PC-9 (cell line): ENCODE data around the gene GNGT1. TPM values are rescaled to one million over a fixed set of nuclear protein-coding genes. Genes with fewer than 3 reads are reported as not detected.

Source experiments
- BruUV-seq: library from RNA; stranded (reverse); fragments of 400-500 nt; replicated peaks from 2 replicates; lab custom pipeline; 2021; lab: Mats Ljungman, UMichigan
- CTCF ChIA-PET: fragments of 300-600 bp; sonication (Branson Sonifier 250); formaldehyde crosslinking; loops from one replicate; lab custom pipeline; 2022; ENCODE audit warnings: antibody characterized with exemption; lab: Charles Lee
- POLR2A ChIA-PET: fragments of 300-600 bp; sonication (Branson Sonifier 250); formaldehyde crosslinking; loops from one replicate; lab custom pipeline; 2022; ENCODE audit warnings: antibody characterized with exemption; ENCODE audit not compliant: unreplicated experiment; lab: Charles Lee
- DNase-seq, 2 experiments: peaks; one replicate each; pipeline versions ENCODE4 v3.0.0 to v3.0.0-alpha.2; 2015 to 2022; ENCODE audit warnings: mixed read lengths in 1 of 2
- H2AFZ ChIP-seq: fragments of 200-600 bp; sonication (generic); 2 replicates; pipeline ENCODE4 v1.8.1; 2017; ENCODE audit warnings: antibody characterized with exemption
- H3F3A ChIP-seq: fragments of 200-600 bp; sonication (generic); 2 replicates; pipeline ENCODE4 v1.8.1; 2017; ENCODE audit warnings: antibody characterized with exemption, mild to moderate bottlenecking, low read depth; ENCODE audit not compliant: insufficient read depth
- H3K27ac ChIP-seq: fragments of 200-600 bp; sonication (generic); 2 replicates; pipeline ENCODE4 v1.6.1; 2016; ENCODE audit warnings: mixed run types
- H3K27me3 ChIP-seq: fragments of 200-600 bp; sonication (generic); 2 replicates; pipeline ENCODE4 v1.6.1; 2016; ENCODE audit warnings: low read depth, mixed run types; ENCODE audit not compliant: insufficient read depth
- H3K36me3 ChIP-seq: fragments of 200-600 bp; sonication (generic); 2 replicates; pipeline ENCODE4 v1.6.1; 2016; ENCODE audit warnings: low read depth, mixed run types
- H3K4me1 ChIP-seq: fragments of 200-600 bp; sonication (generic); replicated peaks from 2 replicates; pipeline ENCODE4 v1.6.1; 2016; ENCODE audit warnings: mixed run types; ENCODE audit not compliant: insufficient read depth
- H3K4me2 ChIP-seq: fragments of 200-600 bp; sonication (generic); 2 replicates; pipeline ENCODE4 v1.6.1; 2017; ENCODE audit warnings: mixed run types
- H3K4me3 ChIP-seq: fragments of 200-600 bp; sonication (generic); 2 replicates; pipeline ENCODE4 v1.6.1; 2016; ENCODE audit warnings: mixed run types
- H3K79me2 ChIP-seq: fragments of 200-600 bp; sonication (generic); 2 replicates; pipeline ENCODE4 v1.6.1; 2017; ENCODE audit warnings: low read depth, mixed run types
- H3K9me2 ChIP-seq: fragments of 200-600 bp; sonication (generic); 2 replicates; pipeline ENCODE4 v1.8.1; 2017; ENCODE audit warnings: mild to moderate bottlenecking; ENCODE audit not compliant: insufficient read depth
- H3K9me3 ChIP-seq: fragments of 200-600 bp; sonication (generic); 2 replicates; pipeline ENCODE4 v1.8.1; 2016; ENCODE audit warnings: low read depth; ENCODE audit not compliant: insufficient read depth
- H4K20me1 ChIP-seq: fragments of 200-600 bp; sonication (generic); 2 replicates; pipeline ENCODE4 v1.8.1; 2017; ENCODE audit not compliant: insufficient read depth
- CTCF ChIP-seq: fragments of 200-600 bp; sonication (generic); conservative IDR thresholded peaks from 2 replicates; pipeline ENCODE4 v1.6.1; 2017; ENCODE audit warnings: mixed run types, antibody characterized with exemption, mild to moderate bottlenecking, moderate library complexity
- EZH2 ChIP-seq: fragments of 200-600 bp; sonication (generic); IDR thresholded peaks from 2 replicates; pipeline ENCODE4 v1.8.0; 2017; ENCODE audit warnings: antibody characterized with exemption, low read depth
- intact Hi-C: fragments of 100-400 bp; cut with micrococcal nuclease; formaldehyde crosslinking; loops from one replicate; pipeline ENCODE4 v1.10.0; 2022; ENCODE audit not compliant: unreplicated experiment
- total RNA-seq: library from RNA; stranded (reverse); gene quantifications from 2 replicates; pipeline ENCODE4 v1.2.3, GENCODE V29; 2021

The GNGT1 gene
- total RNA-seq, 1 experiment from 2014 or later, result not detected

- no peak overlapping the region for H3K4me2 ChIP-seq
- no peak overlapping the region for H3K27ac ChIP-seq
- ChIA-PET POLR2A (no interaction called here), CTCF (no interaction called here)
- H3K4me1 ChIP-seq, result no peaks in the 10 kb centered on the region
- H3K4me3 ChIP-seq, result no peak overlapping the region
- no peaks in the 10 kb centered on the region for H3K9me2 ChIP-seq
- H3K79me2 ChIP-seq, result no peaks in the 10 kb centered on the region
- no peaks in the 10 kb centered on the region for H3K9me3 ChIP-seq
- H2AFZ ChIP-seq, result no peak overlapping the region
- H4K20me1 ChIP-seq, result no peaks in the 10 kb centered on the region
- intact Hi-C loops, result no loop called here
- no peak for TF ChIP-seq EZH2
- TF ChIP-seq CTCF, result no peak
- H3K27me3 ChIP-seq, result no peaks in the 10 kb centered on the region
- DNase-seq, result no peak
- no peaks in the 10 kb centered on the region for H3K36me3 ChIP-seq
- no peaks in the 10 kb centered on the region for H3F3A ChIP-seq
- BruUV-seq, result no TSS peak
Observed at GRCh38 chr7:93945083-93945482, 38.7 kb downstream of the GNGT1 start.

DNA sequence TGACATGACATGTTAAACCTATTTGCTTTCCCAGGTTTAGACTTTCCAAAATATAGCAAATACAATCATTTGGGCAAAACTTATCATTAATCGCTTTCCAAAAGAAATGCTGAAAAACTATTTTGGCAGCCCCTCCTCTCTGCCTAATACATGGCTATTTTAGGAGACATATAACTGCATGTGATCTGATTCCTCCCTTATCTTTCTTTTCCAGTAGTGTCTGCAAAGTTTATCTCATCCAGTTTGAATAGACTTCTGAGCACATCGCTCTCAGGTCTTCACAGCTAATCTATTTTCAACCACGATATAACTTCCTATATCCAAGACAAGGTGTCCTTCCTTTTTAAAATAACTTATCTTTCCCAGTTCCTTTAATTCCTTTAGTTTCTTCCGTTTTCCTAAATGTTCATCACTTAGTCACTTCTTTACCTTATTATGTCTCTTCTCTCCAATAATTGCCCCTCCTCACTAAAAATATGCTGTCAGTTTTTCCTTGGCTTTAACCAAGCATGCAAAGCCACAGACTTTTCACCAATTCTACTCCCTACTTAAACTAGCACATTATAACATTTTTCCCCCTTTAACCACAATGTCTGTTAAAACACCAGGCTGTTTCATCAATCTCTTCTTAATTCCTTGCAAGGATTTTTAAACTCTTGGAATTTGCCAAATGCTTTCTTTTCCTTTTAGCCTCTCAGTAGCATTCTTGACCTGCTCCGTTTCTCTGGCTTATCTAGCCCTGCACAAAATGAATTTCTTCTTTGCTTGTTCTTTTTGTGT lies 39.6 kb downstream of the GNGT1 start:
- Histone ChIP-seq H3K4me2 (no peak overlapping the region), H3F3A (no peaks in the 10 kb centered on the region), H3K9me2 (no peaks in the 10 kb centered on the region), H3K79me2 (no peaks in the 10 kb centered on the region), H3K9me3 (no peaks in the 10 kb centered on the region), H3K4me1 (no peaks in the 10 kb centered on the region), H3K36me3 (no peaks in the 10 kb centered on the region), H3K4me3 (no peak overlapping the region), H2AFZ (no peak overlapping the region), H3K27ac (no peak overlapping the region), H3K27me3 (no peaks in the 10 kb centered on the region), H4K20me1 (no peaks in the 10 kb centered on the region)
- intact Hi-C loops, result no loop called here
- DNase-seq, result no peak
- ChIA-PET POLR2A (no interaction called here), CTCF (interaction anchor here (0.6 kb wide), 1 partner anchor 54 kb away, joined by 4 read pairs; no protein-coding TSS in a partner anchor)
- no TSS peak for BruUV-seq
- TF ChIP-seq EZH2 (no peak), CTCF (no peak)

GRCh38 chr7:93948106-93948505 lies 41.7 kb downstream of the GNGT1 start:
- no peaks in the 10 kb centered on the region for H3K79me2 ChIP-seq
- BruUV-seq, result no TSS peak
- DNase-seq, result no peak
- CTCF ChIA-PET, result no interaction called here
- TF ChIP-seq CTCF (no peak), EZH2 (no peak)
- no peaks in the 10 kb centered on the region for H3K9me2 ChIP-seq
- POLR2A ChIA-PET, result no interaction called here
- H4K20me1 ChIP-seq, result no peaks in the 10 kb centered on the region
- intact Hi-C loops, result no loop called here
- no peak overlapping the region for H3K27ac ChIP-seq
- no peaks in the 10 kb centered on the region for H3F3A ChIP-seq
- H3K27me3 ChIP-seq, result no peaks in the 10 kb centered on the region
- H3K4me2 ChIP-seq, result no peak overlapping the region
- no peak overlapping the region for H3K4me3 ChIP-seq
- H2AFZ ChIP-seq, result no peak overlapping the region
- H3K36me3 ChIP-seq, result no peaks in the 10 kb centered on the region
- no peaks in the 10 kb centered on the region for H3K4me1 ChIP-seq
- no peaks in the 10 kb centered on the region for H3K9me3 ChIP-seq
